ENCODE measurements around the gene EIPR1. TPM values are rescaled to one million over a fixed set of nuclear protein-coding genes. Genes with fewer than 3 reads are reported as not detected.

EIPR1 gene
- total RNA-seq, 1 experiment from 2014 or later, result 27.8 TPM

GRCh38 chr2:3285901-3286645, 91.5 kb downstream of the EIPR1 start:
- TF ChIP-seq, protein P1, sequence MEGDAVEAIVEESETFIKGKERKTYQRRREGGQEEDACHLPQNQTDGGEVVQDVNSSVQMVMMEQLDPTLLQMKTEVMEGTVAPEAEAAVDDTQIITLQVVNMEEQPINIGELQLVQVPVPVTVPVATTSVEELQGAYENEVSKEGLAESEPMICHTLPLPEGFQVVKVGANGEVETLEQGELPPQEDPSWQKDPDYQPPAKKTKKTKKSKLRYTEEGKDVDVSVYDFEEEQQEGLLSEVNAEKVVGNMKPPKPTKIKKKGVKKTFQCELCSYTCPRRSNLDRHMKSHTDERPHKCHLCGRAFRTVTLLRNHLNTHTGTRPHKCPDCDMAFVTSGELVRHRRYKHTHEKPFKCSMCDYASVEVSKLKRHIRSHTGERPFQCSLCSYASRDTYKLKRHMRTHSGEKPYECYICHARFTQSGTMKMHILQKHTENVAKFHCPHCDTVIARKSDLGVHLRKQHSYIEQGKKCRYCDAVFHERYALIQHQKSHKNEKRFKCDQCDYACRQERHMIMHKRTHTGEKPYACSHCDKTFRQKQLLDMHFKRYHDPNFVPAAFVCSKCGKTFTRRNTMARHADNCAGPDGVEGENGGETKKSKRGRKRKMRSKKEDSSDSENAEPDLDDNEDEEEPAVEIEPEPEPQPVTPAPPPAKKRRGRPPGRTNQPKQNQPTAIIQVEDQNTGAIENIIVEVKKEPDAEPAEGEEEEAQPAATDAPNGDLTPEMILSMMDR (conservative IDR thresholded peaks at IDR 0.05), result no peak
- no peaks in the 10 kb centered on the region; the same call in 1 of the 2 replicates for H3K4me1 ChIP-seq (ENCODE audit: insufficient read depth, low read length)
- H3K9ac ChIP-seq (ENCODE audit: extremely low read depth, insufficient read length, low read length), result no peak overlapping the region
- H4K5ac ChIP-seq (ENCODE audit: insufficient read length, low read depth, low read length), result no peak overlapping the region
- no CpG with 5 or more reads among the region's 21 CpGs for WGBS (ENCODE audit: extremely low coverage, insufficient read length, low lambda C conversion rate)
- H2AK5ac ChIP-seq (ENCODE audit: insufficient read length, low read length), result no peak overlapping the region
- H3K9me3 Mint-ChIP-seq, result peaks cover 0 to 6% of the 10 kb centered on the region in 2 experiments; a peak in 3 of 5 replicates
- no peak overlapping the region for H3K4ac ChIP-seq (ENCODE audit: low read depth, low read length)
- no peak overlapping the region for H3K14ac ChIP-seq (ENCODE audit: insufficient read depth, low read length)
- H3K27me3 Mint-ChIP-seq (ENCODE audit: low read depth), result no peaks in the 10 kb centered on the region
- peaks cover 8 to 13% (median 10%) of the 10 kb centered on the region in 3 experiments for H3K36me3 Mint-ChIP-seq (ENCODE audit: insufficient read depth in 1 of 3, low read depth in 3 of 3)
- H4K91ac ChIP-seq (ENCODE audit: insufficient read length, low read depth, low read length), result no peak overlapping the region
- H3K27ac Mint-ChIP-seq, result no peak overlapping the region
- no peak overlapping the region for H3K23ac ChIP-seq (ENCODE audit: insufficient read length, low read depth, low read length)
- H3K18ac ChIP-seq (ENCODE audit: insufficient read length, low read depth, low read length), result no peak overlapping the region
- peaks cover 8 to 9% of the 10 kb centered on the region in 2 experiments; a peak in 3 of 4 replicates for H3K4me1 Mint-ChIP-seq
- no peaks in the 10 kb centered on the region for H3K79me2 ChIP-seq (ENCODE audit: insufficient read depth, low read length)
- no peaks in the 10 kb centered on the region for H3K23me2 ChIP-seq (ENCODE audit: insufficient read length, low read depth, low read length, poor library complexity, severe bottlenecking)
- H3K4me3 Mint-ChIP-seq, result no peak overlapping the region
- H2BK12ac ChIP-seq (ENCODE audit: insufficient read length, low read depth, low read length), result no peak overlapping the region
- H3K79me1 ChIP-seq (ENCODE audit: insufficient read depth, low read depth, low read length, poor library complexity, severe bottlenecking), result no peaks in the 10 kb centered on the region
- H4K20me1 ChIP-seq (ENCODE audit: control insufficient read depth, insufficient read depth, insufficient read length), result peaks cover 2% of the 10 kb centered on the region
- no peak overlapping the region for H2BK20ac ChIP-seq (ENCODE audit: low read depth, low read length, poor library complexity, severe bottlenecking)
- H2BK120ac ChIP-seq (ENCODE audit: low read depth, low read length, poor library complexity, severe bottlenecking), result no peak overlapping the region
- no peak overlapping the region for H3K56ac ChIP-seq (ENCODE audit: insufficient read length, low read depth, low read length)
- H3K9me3 ChIP-seq (ENCODE audit: control insufficient read depth, low read depth, low read length), result no peaks in the 10 kb centered on the region
- H2BK5ac ChIP-seq (ENCODE audit: insufficient read length, low read length), result no peak overlapping the region
- H4K8ac ChIP-seq (replicated peaks; ENCODE audit: insufficient read length, low read depth, low read length), result no peak overlapping the region
- no peak overlapping the region for H3T11ph ChIP-seq (ENCODE audit: low read length)
- H2AFZ ChIP-seq (ENCODE audit: low read length), result no peak overlapping the region
- H3K27ac ChIP-seq (ENCODE audit: insufficient read length, low read depth, low read length), result no peak overlapping the region
- no peak overlapping the region for H3K4me2 ChIP-seq (ENCODE audit: insufficient read depth, insufficient read length, low read length)
- no peak for DNase-seq
- no peak overlapping the region for H2BK15ac ChIP-seq (ENCODE audit: low read depth, low read length)
- no peaks in the 10 kb centered on the region for H3K27me3 ChIP-seq (ENCODE audit: insufficient read depth, low read length)
